Measurements from ENCODE around the gene PROK1.

Gene PROK1

GRCh38 chr1:110466646-110467280 is 15.8 kb downstream of the PROK1 start:
- no peak for DNase-seq

GRCh38 chr1:110471131-110471530 is 20.2 kb downstream of the PROK1 start:
- DNase-seq = no peak

GRCh38 chr1:110472546-110472945 is 21.6 kb downstream of the PROK1 start:
- DNase-seq = no peak

- no peak for DNase-seq
Observed at GRCh38 chr1:110474444-110474843, 23.5 kb downstream of the PROK1 start.

GRCh38 chr1:110475362-110476027 is 24.5 kb downstream of the PROK1 start:
- no peak for DNase-seq

GRCh38 chr1:110476028-110476765 is 25.2 kb downstream of the PROK1 start:
- no peak for DNase-seq

GRCh38 chr1:110477041-110477440 is 26.1 kb downstream of the PROK1 start:
- DNase-seq = no peak

- DNase-seq = no peak
Observed at GRCh38 chr1:110477445-110477957, 26.6 kb downstream of the PROK1 start.

GRCh38 chr1:110477967-110478640 is 27.2 kb downstream of the PROK1 start:
- no peak for DNase-seq

- DNase-seq = no peak
Observed at GRCh38 chr1:110478886-110479285, 27.9 kb downstream of the PROK1 start.

GRCh38 chr1:110480356-110481096 is 29.6 kb downstream of the PROK1 start:
- no peak for DNase-seq

- no peak for DNase-seq
Observed at GRCh38 chr1:110481968-110482623, 31.1 kb downstream of the PROK1 start.

- DNase-seq = no peak
Observed at GRCh38 chr1:110482662-110483307, 31.8 kb downstream of the PROK1 start.

GRCh38 chr1:110483308-110483685 is 32.3 kb downstream of the PROK1 start:
- DNase-seq = no peak

GRCh38 chr1:110484801-110485200 is 33.9 kb downstream of the PROK1 start:
- DNase-seq = no peak

GRCh38 chr1:110485725-110486124 is 34.8 kb downstream of the PROK1 start:
- no peak for DNase-seq

GRCh38 chr1:110487726-110488125 is 36.8 kb downstream of the PROK1 start:
- no peak for DNase-seq

- DNase-seq = no peak
Observed at GRCh38 chr1:110488161-110488560, 37.2 kb downstream of the PROK1 start.

GRCh38 chr1:110488867-110489266 is 37.9 kb downstream of the PROK1 start:
- DNase-seq = no peak

GRCh38 chr1:110489406-110489805 is 38.5 kb downstream of the PROK1 start:
- DNase-seq = no peak

GRCh38 chr1:110489973-110490542 is 39.1 kb downstream of the PROK1 start:
- DNase-seq = no peak
